CD4-positive, alpha-beta T cell treated with Interferon alpha-2 for 1 hour (primary cell): ENCODE results near the gene CNIH2.

ENCODE experiments used
- DNase-seq, 2 donors: peaks; one replicate each; pipeline ENCODE4 v3.0.0-alpha.2; 2020 to 2022

The CNIH2 gene

GRCh38 chr11:66333220-66333877 is 55.4 kb downstream of the CNIH2 start:
- DNase-seq: no peak
